ENCODE results near the gene DNAJB9. TPM values are rescaled to one million over a fixed set of nuclear protein-coding genes. Genes with fewer than 3 reads are reported as not detected.

The DNAJB9 gene
- polyA plus RNA-seq, 2 of the 4 experiments (the other 2 are of a cell fraction) = 14.8 to 16.2 TPM

DNA sequence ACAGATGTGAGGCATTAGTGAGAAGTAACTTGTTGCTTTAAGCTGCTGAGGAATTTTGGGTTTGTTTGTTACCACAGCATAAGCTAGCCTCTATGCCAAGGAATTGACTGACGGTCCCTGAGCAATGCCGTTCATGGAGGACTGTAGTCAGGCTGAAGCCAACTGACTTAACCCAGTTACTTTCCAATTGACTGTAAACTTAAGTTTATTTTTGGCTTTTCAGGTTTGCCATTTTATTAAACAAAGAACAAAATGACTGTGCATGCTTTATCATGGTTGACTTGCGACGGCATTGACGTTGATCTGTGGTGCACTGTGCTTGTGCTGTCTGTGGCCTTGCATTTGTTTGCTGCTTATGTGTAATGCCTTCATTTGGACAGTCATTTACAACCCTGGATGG, 53.5 kb downstream of the DNAJB9 start:
- DNase-seq (ENCODE audit: low read depth in 1 of 2, low spot score in 1 of 2) = no peak
- TF ChIP-seq ZSCAN20 (CRISPR knock-in tag; IDR thresholded peaks at IDR 0.05) = no peak
- TF ChIP-seq, protein P1, sequence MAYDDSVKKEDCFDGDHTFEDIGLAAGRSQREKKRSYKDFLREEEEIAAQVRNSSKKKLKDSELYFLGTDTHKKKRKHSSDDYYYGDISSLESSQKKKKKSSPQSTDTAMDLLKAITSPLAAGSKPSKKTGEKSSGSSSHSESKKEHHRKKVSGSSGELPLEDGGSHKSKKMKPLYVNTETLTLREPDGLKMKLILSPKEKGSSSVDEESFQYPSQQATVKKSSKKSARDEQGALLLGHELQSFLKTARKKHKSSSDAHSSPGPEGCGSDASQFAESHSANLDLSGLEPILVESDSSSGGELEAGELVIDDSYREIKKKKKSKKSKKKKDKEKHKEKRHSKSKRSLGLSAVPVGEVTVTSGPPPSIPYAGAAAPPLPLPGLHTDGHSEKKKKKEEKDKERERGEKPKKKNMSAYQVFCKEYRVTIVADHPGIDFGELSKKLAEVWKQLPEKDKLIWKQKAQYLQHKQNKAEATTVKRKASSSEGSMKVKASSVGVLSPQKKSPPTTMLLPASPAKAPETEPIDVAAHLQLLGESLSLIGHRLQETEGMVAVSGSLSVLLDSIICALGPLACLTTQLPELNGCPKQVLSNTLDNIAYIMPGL (CRISPR knock-in tag; IDR thresholded peaks at IDR 0.05; ENCODE audit: borderline replicate concordance) = no peak
- TF ChIP-seq, protein P2, sequence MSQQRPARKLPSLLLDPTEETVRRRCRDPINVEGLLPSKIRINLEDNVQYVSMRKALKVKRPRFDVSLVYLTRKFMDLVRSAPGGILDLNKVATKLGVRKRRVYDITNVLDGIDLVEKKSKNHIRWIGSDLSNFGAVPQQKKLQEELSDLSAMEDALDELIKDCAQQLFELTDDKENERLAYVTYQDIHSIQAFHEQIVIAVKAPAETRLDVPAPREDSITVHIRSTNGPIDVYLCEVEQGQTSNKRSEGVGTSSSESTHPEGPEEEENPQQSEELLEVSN (IDR thresholded peaks at IDR 0.05; ENCODE audit: borderline replicate concordance, low read depth) = no peak
- TF ChIP-seq, protein P3, sequence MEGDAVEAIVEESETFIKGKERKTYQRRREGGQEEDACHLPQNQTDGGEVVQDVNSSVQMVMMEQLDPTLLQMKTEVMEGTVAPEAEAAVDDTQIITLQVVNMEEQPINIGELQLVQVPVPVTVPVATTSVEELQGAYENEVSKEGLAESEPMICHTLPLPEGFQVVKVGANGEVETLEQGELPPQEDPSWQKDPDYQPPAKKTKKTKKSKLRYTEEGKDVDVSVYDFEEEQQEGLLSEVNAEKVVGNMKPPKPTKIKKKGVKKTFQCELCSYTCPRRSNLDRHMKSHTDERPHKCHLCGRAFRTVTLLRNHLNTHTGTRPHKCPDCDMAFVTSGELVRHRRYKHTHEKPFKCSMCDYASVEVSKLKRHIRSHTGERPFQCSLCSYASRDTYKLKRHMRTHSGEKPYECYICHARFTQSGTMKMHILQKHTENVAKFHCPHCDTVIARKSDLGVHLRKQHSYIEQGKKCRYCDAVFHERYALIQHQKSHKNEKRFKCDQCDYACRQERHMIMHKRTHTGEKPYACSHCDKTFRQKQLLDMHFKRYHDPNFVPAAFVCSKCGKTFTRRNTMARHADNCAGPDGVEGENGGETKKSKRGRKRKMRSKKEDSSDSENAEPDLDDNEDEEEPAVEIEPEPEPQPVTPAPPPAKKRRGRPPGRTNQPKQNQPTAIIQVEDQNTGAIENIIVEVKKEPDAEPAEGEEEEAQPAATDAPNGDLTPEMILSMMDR (IDR thresholded peaks at IDR 0.05) = no peak
- H3K9me3 ChIP-seq = 0 out of 3 replicates have a peak, but pooled peaks cover 2% of the 10 kb centered on the region
- CTCF ChIA-PET = interaction anchor here (1.7 to 2.9 kb wide), 2 partner anchors 9 to 11 kb away, joined by 4 to 7 read pairs; no protein-coding TSS in a partner anchor
- ATAC-seq = no peak
- no peaks in the 10 kb centered on the region for H3K4me1 ChIP-seq
- 54% methylated on average over 5 of the region's 5 CpGs for WGBS (ENCODE audit: missing lambda C conversion rate)
- POLR2A ChIA-PET = no interaction called here
- no peak overlapping the region for H3K4me3 ChIP-seq
- H3K4me2 ChIP-seq = no peak overlapping the region
- FAIRE-seq = no peak
- H3K27ac ChIP-seq = no peak overlapping the region

Other genes starting within 250 kb of the DNAJB9 start
- gene NRCAM, start 113.4 kb upstream of the DNAJB9 start, polyA plus RNA-seq (2011; rRNA removed) = 189 and 210 TPM in 2 replicates
- gene NRCAM, start 113.4 kb upstream of the DNAJB9 start, polyA plus RNA-seq (2017; fragmentation: RNase III; extraction: RNeasy Plus Mini Kit Qiagen cat#74134 plus additional on column Dnase treatment) = 123 to 134 TPM (median 129 TPM) in 3 replicates
- gene PNPLA8, start 43.7 kb upstream of the DNAJB9 start, polyA plus RNA-seq (2011; rRNA removed) = 22.6 and 29.6 TPM in 2 replicates
- 12.3 to 16.1 TPM (median 15.5 TPM) in 3 replicates for gene PNPLA8, start 43.7 kb upstream of the DNAJB9 start, polyA plus RNA-seq (2017; fragmentation: RNase III; extraction: RNeasy Plus Mini Kit Qiagen cat#74134 plus additional on column Dnase treatment)
- gene THAP5, start 168 bp upstream of the DNAJB9 start, polyA plus RNA-seq (2011; rRNA removed) = 21.7 and 27.4 TPM in 2 replicates
- 20.5 to 20.9 TPM (median 20.9 TPM) in 3 replicates for gene THAP5, start 168 bp upstream of the DNAJB9 start, polyA plus RNA-seq (2017; fragmentation: RNase III; extraction: RNeasy Plus Mini Kit Qiagen cat#74134 plus additional on column Dnase treatment)